ENCODE measurements around the gene TEAD1. TPM values are rescaled to one million over a fixed set of nuclear protein-coding genes. Genes with fewer than 3 reads are reported as not detected.
A peak's percentile ranks its signal among the peaks of the same experiment; 100 is the strongest.

The TEAD1 gene
- total and polyA plus RNA-seq, 2 experiments from 2014 or later = 24.5 to 103 TPM

GRCh38 chr11:12706545-12707499 lies 32.6 kb downstream of the TEAD1 start:
- peaks cover 5% of the 10 kb centered on the region; the same call in 1 of the 3 replicates for H3K36me3 Mint-ChIP-seq (ENCODE audit: low read depth)
- ATAC-seq = no peak
- no peaks in the 10 kb centered on the region for H3K36me3 ChIP-seq (ENCODE audit: insufficient read depth)
- TF ChIP-seq POLR2AphosphoS5 (IDR thresholded peaks at IDR 0.05; ENCODE audit: low read depth) (no peak), REST (IDR thresholded peaks at IDR 0.05; ENCODE audit: unreplicated experiment) (no peak), ETS1 (IDR thresholded peaks at IDR 0.05) (no peak), STAT1 (IDR thresholded peaks at IDR 0.05; ENCODE audit: unreplicated experiment) (no peak), ZNF462 (CRISPR knock-in tag; IDR thresholded peaks at IDR 0.05) (no peak), JUNB (IDR thresholded peaks at IDR 0.05; ENCODE audit: unreplicated experiment) (no peak), ZNF114 (CRISPR knock-in tag; IDR thresholded peaks at IDR 0.05) (no peak), CREB1 (CRISPR knock-in tag; IDR thresholded peaks at IDR 0.05; ENCODE audit: low read depth) (no peak), CTCF (conservative IDR thresholded peaks at IDR 0.05; ENCODE audit: low read depth in 2 of 2) (no peak), ZNF331 (CRISPR knock-in tag; IDR thresholded peaks at IDR 0.05; ENCODE audit: low read depth) (no peak), EZH2 (IDR thresholded peaks at IDR 0.05; ENCODE audit: low read depth, unreplicated experiment) (no peak)
- no peaks in the 10 kb centered on the region; the same call in 2 of the 3 replicates for H3K9me3 Mint-ChIP-seq
- H3K9me2 ChIP-seq (ENCODE audit: insufficient read depth) = peaks cover 4% of the 10 kb centered on the region; the same call in 1 of the 2 replicates
- peak overlapping the region; percentile 25; the same call in 1 of the 2 replicates for H3K27ac Mint-ChIP-seq
- H4K20me1 ChIP-seq (replicated peaks; ENCODE audit: insufficient read depth) = peaks cover 60% of the 10 kb centered on the region
- no peaks in the 10 kb centered on the region for H3F3A ChIP-seq (replicated peaks; ENCODE audit: low read depth)
- no peak for DNase-seq (ENCODE audit: low spot score)
- peaks cover 100% of the 10 kb centered on the region for H3K79me2 ChIP-seq (replicated peaks; ENCODE audit: insufficient read depth)
- no peak overlapping the region for H3K4me3 Mint-ChIP-seq
- H3K4me1 Mint-ChIP-seq = peaks cover 74% of the 10 kb centered on the region
- H3K4me2 ChIP-seq = peak overlapping the region; percentile 41
- no peaks in the 10 kb centered on the region for H3K27me3 ChIP-seq (ENCODE audit: insufficient read depth)
- H3K27me3 Mint-ChIP-seq (ENCODE audit: insufficient read depth, low read depth, poor library complexity) = peaks cover 4% of the 10 kb centered on the region
- no peak overlapping the region for H2AFZ ChIP-seq
- H3K27ac ChIP-seq (ENCODE audit: low read depth) = no peak overlapping the region
- H3K4me3 ChIP-seq = 0 out of 2 replicates have a peak overlapping the region, but pooled peaks have one; percentile 10
- peaks cover 59% of the 10 kb centered on the region for H3K4me1 ChIP-seq (ENCODE audit: insufficient read depth)
